Activated CD4-positive, alpha-beta T cell treated with anti-CD3 and anti-CD28 coated beads for 4 hours (primary cell): Measurements from ENCODE around the gene SHPK.

Experiments used
- DNase-seq, 2 donors: peaks; one replicate each; pipeline ENCODE4 v3.0.0-alpha.2; 2020

SHPK gene

GRCh38 chr17:3636154-3636907 lies at the start of gene SHPK, which contains the start of gene CTNS:
Gene SHPK (minus strand): TSS chr17:3636250. CDS start chr17:3636219, 31 bp downstream.
Gene CTNS (plus strand): TSS chr17:3636760. CDS start chr17:3640207, 3,447 bp downstream.
- DNase-seq, result peak; percentile 93 to 94

GRCh38 chr17:3685174-3685573 lies 49.1 kb upstream of the SHPK start:
- DNase-seq, result no peak

GRCh38 chr17:3683054-3683511 lies 47.0 kb upstream of the SHPK start:
- DNase-seq, result peak; percentile 58 to 62

GRCh38 chr17:3682033-3682432 lies 46.0 kb upstream of the SHPK start:
- DNase-seq, result no peak

GRCh38 chr17:3681565-3681964 lies 45.5 kb upstream of the SHPK start:
- no peak for DNase-seq

GRCh38 chr17:3681057-3681456 lies 45.0 kb upstream of the SHPK start:
- DNase-seq, result no peak

GRCh38 chr17:3679531-3680126 lies 43.6 kb upstream of the SHPK start:
- no peak for DNase-seq

GRCh38 chr17:3678821-3679530 lies 42.9 kb upstream of the SHPK start:
- DNase-seq, result no peak

- DNase-seq, result no peak
Observed at GRCh38 chr17:3678095-3678820, 42.2 kb upstream of the SHPK start.

GRCh38 chr17:3675886-3676285 lies 39.8 kb upstream of the SHPK start:
- no peak for DNase-seq

- DNase-seq, result no peak
Observed at GRCh38 chr17:3672571-3672970, 36.5 kb upstream of the SHPK start.

- DNase-seq, result no peak
Observed at GRCh38 chr17:3669548-3669947, 33.5 kb upstream of the SHPK start.

- no peak for DNase-seq
Observed at GRCh38 chr17:3669085-3669347, 33.0 kb upstream of the SHPK start.

GRCh38 chr17:3668279-3669084 lies 32.4 kb upstream of the SHPK start, which contains the start of the genes EMC6 and TAX1BP3:
Gene EMC6 (plus strand): TSS chr17:3668812. CDS start chr17:3669147, 335 bp downstream.
Gene TAX1BP3 (minus strand): TSS chr17:3668578. CDS start chr17:3668526, 52 bp downstream.
- peak; percentile 98 to 99 for DNase-seq

- no peak for DNase-seq
Observed at GRCh38 chr17:3667366-3668278, 31.6 kb upstream of the SHPK start.

- DNase-seq, result no peak
Observed at GRCh38 chr17:3666516-3666915, 30.5 kb upstream of the SHPK start.

GRCh38 chr17:3665834-3666233 lies 29.8 kb upstream of the SHPK start:
- no peak for DNase-seq

- no peak for DNase-seq
Observed at GRCh38 chr17:3663102-3664011, 27.3 kb upstream of the SHPK start.

- no peak for DNase-seq
Observed at GRCh38 chr17:3660311-3660891, 24.4 kb upstream of the SHPK start.
